Bone marrow (tissue), 2 donors: Measurements from ENCODE around the gene SERPINH1.
"Not testable (repeated sequence)": the region's sequence is repeated elsewhere in the genome, so short reads cannot be mapped to it uniquely, and the experiment has no call there.

ENCODE experiments used
- DNase-seq, 2 donors: peaks; one replicate each; lab custom pipeline; 2025; lab: John Stamatoyannopoulos, UW

SERPINH1 gene

GRCh38 chr11:75574698-75575602 lies 12.9 kb downstream of the SERPINH1 start:
- DNase-seq: no peak

DNA sequence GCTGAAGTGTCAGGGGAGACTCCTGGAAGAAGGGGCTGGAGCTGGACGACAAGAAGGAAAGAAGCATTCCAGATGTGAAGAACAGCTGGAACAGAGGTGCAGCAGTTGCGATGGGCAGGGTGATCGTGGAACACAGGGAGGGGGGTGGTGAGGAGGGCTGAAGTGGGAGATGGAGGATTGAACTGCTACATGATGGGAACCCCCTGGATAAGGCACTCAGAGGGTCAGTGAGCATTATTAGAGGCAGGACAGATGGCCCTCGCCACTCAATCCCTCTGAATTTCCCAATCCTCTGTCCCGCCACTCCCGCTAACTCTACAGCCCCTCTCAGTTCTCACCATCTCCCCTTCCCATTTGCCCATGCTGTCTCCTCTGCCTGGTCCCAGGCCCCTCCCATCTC lies 14.0 kb downstream of the SERPINH1 start:
- no peak for DNase-seq

DNA sequence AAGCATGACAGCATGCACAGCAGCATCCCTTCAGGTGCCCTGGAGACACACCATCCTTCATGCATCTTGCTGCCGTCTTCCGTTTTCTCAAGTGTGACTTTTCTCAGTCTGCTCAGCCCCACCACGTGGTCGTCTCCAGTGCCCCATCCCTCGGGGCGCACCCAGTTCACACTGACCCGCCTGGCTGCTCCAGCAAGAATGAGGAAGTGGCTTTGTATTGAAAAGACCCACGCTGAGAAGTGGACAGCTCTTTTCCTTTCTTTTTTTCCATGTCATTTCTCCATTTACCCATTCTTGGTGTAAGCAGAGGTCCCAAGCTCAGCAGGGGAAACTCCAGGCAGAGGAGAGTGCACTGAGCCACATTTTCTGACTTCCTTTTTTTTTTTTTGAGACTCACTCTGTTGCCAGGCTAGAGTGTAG lies 14.5 kb downstream of the SERPINH1 start:
- peak; percentile 13 to 54 for DNase-seq

DNA sequence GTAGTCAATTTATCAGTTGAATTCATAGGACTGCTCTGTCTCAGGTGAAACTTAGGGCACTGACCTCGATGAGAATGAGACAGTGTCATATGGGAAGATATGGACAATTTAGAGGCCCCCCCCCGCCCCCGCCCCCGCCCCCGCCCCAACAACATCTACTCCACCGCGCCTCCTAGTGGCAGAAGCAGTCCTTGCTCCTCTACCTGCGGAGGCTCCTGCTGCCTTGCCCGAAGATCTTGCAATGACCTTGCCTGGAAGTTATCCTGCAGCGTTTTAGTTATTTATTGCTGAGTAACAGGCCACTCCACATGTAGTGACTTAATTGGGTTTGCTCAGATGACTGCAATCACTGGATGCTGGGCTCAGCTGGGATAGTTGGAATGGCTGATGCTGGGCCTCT lies 15.2 kb downstream of the SERPINH1 start:
- no peak for DNase-seq

- DNase-seq: no peak
Observed at GRCh38 chr11:75578977-75579376, 16.9 kb downstream of the SERPINH1 start.

DNA sequence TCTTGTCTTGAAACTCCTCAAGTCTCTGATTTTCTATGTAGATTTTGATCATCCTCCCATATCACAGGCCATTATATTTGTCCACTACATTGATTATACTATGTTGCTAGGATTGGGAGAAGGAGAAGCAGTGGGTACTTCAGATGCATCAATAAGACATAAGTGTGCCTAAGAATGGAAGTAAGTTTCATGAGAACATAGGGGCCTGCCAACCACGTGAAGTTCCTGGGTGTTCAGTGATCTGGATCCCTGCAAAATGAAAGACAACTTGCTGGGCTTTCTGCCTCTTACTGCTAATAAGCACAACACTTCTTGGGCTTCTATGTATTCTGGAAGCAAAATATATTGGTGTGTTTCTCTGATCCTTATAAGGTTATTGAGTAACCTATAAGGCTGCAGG lies 17.8 kb downstream of the SERPINH1 start:
- no peak for DNase-seq

DNA sequence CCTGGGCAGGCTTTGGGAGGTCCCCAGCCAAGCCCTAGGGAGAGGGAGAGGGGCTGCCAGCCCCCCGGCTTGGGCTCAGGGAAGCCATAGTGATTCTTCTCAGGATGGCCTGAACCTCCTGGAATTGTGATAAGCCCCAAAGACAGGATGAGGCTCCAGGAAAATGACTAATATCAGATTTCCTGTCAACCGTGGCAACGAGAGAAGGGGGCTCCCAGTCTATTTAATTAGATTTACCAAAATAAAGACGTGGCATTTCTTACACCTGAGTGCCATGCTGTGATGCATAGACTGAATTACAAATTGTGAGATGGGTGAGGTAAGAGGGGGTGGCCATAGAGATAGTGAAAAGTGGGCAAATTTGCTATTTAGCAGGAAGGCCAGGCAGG lies 20.4 kb downstream of the SERPINH1 start:
- no peak for DNase-seq

DNA sequence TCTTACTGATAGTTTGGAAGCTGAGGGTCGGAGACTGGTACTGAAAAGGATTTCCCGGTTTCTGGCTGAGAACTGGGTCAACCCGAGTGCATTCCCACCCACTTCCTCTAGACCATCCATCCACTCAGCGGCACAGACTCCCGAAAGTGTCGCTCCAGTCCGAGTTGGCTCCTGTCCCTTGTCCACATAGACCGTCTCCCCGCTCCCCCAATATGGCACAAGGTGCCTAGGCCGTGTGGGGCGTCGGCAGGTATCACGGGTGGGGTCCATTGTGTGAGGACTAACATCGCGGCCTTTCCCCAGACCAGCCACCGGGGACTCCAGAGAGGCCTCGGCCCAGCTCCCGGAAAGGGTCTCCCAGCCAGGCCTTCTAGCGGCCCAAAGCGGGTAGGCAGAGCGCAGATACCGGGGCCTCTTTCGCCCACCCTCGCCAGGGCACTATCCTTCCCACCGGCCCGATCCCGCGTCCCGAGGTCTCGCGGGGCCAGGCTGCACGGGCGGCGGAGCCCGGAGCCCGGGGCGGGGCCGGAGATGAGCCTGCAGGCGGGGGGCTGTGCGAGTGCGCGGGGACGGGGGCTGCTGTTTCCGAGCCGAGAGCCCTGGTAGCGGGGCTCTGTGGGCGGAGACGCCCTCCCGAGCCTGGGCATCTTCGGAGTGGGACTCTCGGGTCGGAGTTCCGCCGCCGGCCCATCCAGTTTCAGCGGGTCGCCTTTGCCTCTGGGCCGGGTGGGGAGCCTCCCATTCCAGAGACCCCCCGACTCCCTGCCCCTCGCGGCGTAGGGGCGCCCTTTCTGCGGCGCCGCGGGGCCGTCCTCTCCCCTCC lies 21.1 kb downstream of the SERPINH1 start:
- DNase-seq: peak; percentile 41 to 52

- DNase-seq: peak; percentile 41 to 50
Observed at GRCh38 chr11:75583718-75584658, 21.9 kb downstream of the SERPINH1 start.

GRCh38 chr11:75584659-75585292 lies 22.7 kb downstream of the SERPINH1 start:
- DNase-seq: not testable (repeated sequence)

- no peak for DNase-seq
Observed at GRCh38 chr11:75585293-75585670, 23.2 kb downstream of the SERPINH1 start.

GRCh38 chr11:75586395-75586794 lies 24.3 kb downstream of the SERPINH1 start:
- DNase-seq: no peak

DNA sequence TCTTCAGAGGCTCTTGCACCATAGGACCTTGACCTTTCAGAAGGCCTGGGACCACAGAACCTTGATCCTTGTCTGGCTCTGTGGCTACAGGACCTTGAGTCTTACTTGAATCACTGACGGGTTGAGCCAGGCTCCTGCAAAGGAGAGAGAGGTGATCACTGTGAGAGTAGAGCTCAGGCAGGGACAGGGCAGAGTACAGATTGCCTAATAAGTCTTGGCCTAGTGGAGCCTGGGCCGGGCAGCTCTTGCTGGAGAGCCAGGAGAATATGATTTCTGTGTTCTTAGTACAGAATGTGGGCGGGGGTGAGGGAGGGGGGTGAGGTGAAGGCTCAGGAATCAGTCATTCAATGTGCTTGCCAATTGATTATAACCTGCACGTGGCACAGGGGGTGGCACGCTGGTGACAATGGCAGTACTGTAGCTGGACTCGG lies 26.0 kb downstream of the SERPINH1 start:
- no peak for DNase-seq

GRCh38 chr11:75589051-75589450 lies 27.0 kb downstream of the SERPINH1 start:
- DNase-seq: no peak

- DNase-seq: no peak
Observed at GRCh38 chr11:75589933-75590332, 27.9 kb downstream of the SERPINH1 start.

GRCh38 chr11:75591371-75591770 lies 29.3 kb downstream of the SERPINH1 start:
- no peak for DNase-seq

GRCh38 chr11:75591966-75592365 lies 29.9 kb downstream of the SERPINH1 start:
- DNase-seq: no peak

GRCh38 chr11:75592715-75593114 lies 30.7 kb downstream of the SERPINH1 start:
- no peak for DNase-seq

- DNase-seq: no peak
Observed at GRCh38 chr11:75593286-75593915, 31.3 kb downstream of the SERPINH1 start.

DNA sequence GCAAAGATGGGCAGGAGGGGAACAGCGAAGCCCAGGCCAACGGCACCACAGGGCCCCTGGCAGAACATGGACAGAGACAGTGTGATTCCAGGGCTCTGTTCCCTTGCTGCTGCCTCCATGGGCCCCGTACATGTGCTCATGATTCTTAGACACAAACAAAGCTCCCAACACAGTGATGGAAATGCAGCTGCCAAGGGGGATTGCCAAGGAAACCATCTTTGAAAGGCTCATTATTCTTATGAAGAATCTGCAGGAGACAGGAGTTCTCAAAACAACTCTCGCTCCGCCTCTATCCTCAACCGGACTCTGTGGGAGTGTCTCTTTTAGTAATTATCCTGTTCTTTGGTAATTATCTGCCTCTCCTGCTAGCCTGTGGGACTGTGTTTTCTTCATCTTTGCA lies 32.2 kb downstream of the SERPINH1 start:
- DNase-seq: no peak

DNA sequence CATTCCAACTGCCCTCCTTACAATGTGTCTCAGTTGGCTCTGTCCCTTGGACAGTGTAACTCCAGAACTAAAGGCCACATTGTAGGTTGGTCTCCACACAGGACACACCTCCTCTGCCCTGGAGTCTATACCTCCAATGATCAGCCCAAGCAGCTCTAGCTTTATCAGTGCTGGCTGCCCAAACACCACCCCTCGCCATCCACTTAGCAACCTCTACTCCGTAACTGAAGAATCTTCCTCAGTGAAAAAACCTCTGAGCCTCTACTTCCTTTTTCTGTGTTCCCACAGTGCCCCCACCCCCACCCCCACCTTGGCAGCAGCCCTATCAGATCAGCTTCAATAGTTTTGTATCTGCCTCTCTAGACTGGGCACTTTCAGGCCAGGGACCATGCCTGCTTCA lies 33.4 kb downstream of the SERPINH1 start:
- no peak for DNase-seq
